KMS-11 (cell line): ENCODE results near the gene BCAS1.

ENCODE experiments used
- H2AFZ ChIP-seq: fragments of 200-600 bp; sonication (generic); 2 replicates; pipeline ENCODE4 v1.6.1; 2016; ENCODE audit warnings: antibody characterized with exemption, mixed run types, low read depth
- H3K27ac ChIP-seq: fragments of 200-600 bp; sonication (generic); 2 replicates; pipeline ENCODE4 v1.6.1; 2016; ENCODE audit warnings: mild to moderate bottlenecking, mixed run types
- H3K27me3 ChIP-seq: fragments of 200-600 bp; sonication (generic); 2 replicates; pipeline ENCODE4 v1.6.1; 2017; ENCODE audit warnings: mild to moderate bottlenecking, low read depth, mixed run types, moderate library complexity; ENCODE audit not compliant: insufficient read depth
- H3K36me3 ChIP-seq: fragments of 200-600 bp; sonication (generic); 2 replicates; pipeline ENCODE4 v1.6.1; 2017; ENCODE audit warnings: mild to moderate bottlenecking, mixed run types; ENCODE audit not compliant: insufficient read depth
- H3K4me1 ChIP-seq: fragments of 200-600 bp; sonication (generic); 2 replicates; pipeline ENCODE4 v1.6.1; 2016; ENCODE audit warnings: mild to moderate bottlenecking, low read depth, mixed run types; ENCODE audit not compliant: poor library complexity, severe bottlenecking
- H3K4me2 ChIP-seq: fragments of 200-600 bp; sonication (generic); 2 replicates; pipeline ENCODE4 v1.7.0; 2016; ENCODE audit warnings: mild to moderate bottlenecking, mixed run types
- H3K4me3 ChIP-seq: fragments of 200-600 bp; sonication (generic); IDR thresholded peaks from 2 replicates; pipeline ENCODE4 v1.6.1; 2017; ENCODE audit warnings: low read depth, low read length, mixed read lengths; ENCODE audit not compliant: insufficient read depth
- H3K79me2 ChIP-seq: fragments of 200-600 bp; sonication (generic); 2 replicates; pipeline ENCODE4 v1.6.1; 2016; ENCODE audit warnings: low read depth, mixed run types; ENCODE audit not compliant: insufficient read depth
- H3K9ac ChIP-seq: fragments of 200-600 bp; sonication (generic); 2 replicates; pipeline ENCODE4 v1.6.1; 2016; ENCODE audit warnings: mild to moderate bottlenecking, mixed run types
- H4K20me1 ChIP-seq: fragments of 200-600 bp; sonication (generic); 2 replicates; pipeline ENCODE4 v1.6.1; 2016; ENCODE audit warnings: mild to moderate bottlenecking, mixed run types; ENCODE audit not compliant: insufficient read depth
- CTCF ChIP-seq: fragments of 200-600 bp; sonication (generic); conservative IDR thresholded peaks from 2 replicates; pipeline ENCODE4 v1.6.1; 2017; ENCODE audit warnings: low read depth, mild to moderate bottlenecking, antibody characterized with exemption, low read length, moderate library complexity, mixed read lengths

The BCAS1 gene

GRCh38 chr20:53981752-53982437 is 88.5 kb downstream of the BCAS1 start:
- no peak for TF ChIP-seq CTCF
- Histone ChIP-seq H3K36me3 (no peaks in the 10 kb centered on the region), H3K79me2 (no peaks in the 10 kb centered on the region), H3K27me3 (no peaks in the 10 kb centered on the region), H4K20me1 (no peaks in the 10 kb centered on the region), H3K4me1 (no peaks in the 10 kb centered on the region), H2AFZ (no peak overlapping the region), H3K4me2 (no peak overlapping the region), H3K4me3 (no peak overlapping the region), H3K27ac (no peak overlapping the region), H3K9ac (no peak overlapping the region)

GRCh38 chr20:53981130-53981529 is 89.3 kb downstream of the BCAS1 start:
- Histone ChIP-seq H3K9ac (no peak overlapping the region), H3K36me3 (no peaks in the 10 kb centered on the region), H3K79me2 (no peaks in the 10 kb centered on the region), H3K27ac (no peak overlapping the region), H2AFZ (no peak overlapping the region), H3K27me3 (no peaks in the 10 kb centered on the region), H3K4me2 (no peak overlapping the region), H4K20me1 (no peaks in the 10 kb centered on the region), H3K4me1 (no peaks in the 10 kb centered on the region), H3K4me3 (no peak overlapping the region)
- no peak for TF ChIP-seq CTCF

GRCh38 chr20:53980031-53980465 is 90.3 kb downstream of the BCAS1 start:
- TF ChIP-seq CTCF = no peak

GRCh38 chr20:53978497-53978896 is 91.9 kb downstream of the BCAS1 start:
- Histone ChIP-seq H3K27me3 (no peaks in the 10 kb centered on the region), H3K79me2 (no peaks in the 10 kb centered on the region), H3K36me3 (no peaks in the 10 kb centered on the region), H3K27ac (no peak overlapping the region), H3K4me2 (no peak overlapping the region), H4K20me1 (no peaks in the 10 kb centered on the region), H3K4me1 (no peaks in the 10 kb centered on the region), H3K4me3 (no peak overlapping the region), H2AFZ (no peak overlapping the region), H3K9ac (no peak overlapping the region)
- no peak for TF ChIP-seq CTCF

More at GRCh38 chr20:53980031-53980465, 90.3 kb downstream of the BCAS1 start:
- Histone ChIP-seq H3K4me3 (no peak overlapping the region), H3K79me2 (no peaks in the 10 kb centered on the region), H3K4me2 (no peak overlapping the region), H3K36me3 (no peaks in the 10 kb centered on the region), H3K9ac (no peak overlapping the region), H3K4me1 (no peaks in the 10 kb centered on the region), H4K20me1 (no peaks in the 10 kb centered on the region), H3K27ac (no peak overlapping the region), H2AFZ (no peak overlapping the region), H3K27me3 (no peaks in the 10 kb centered on the region)
